GM21576 (cell line): ENCODE measurements around the gene LRRC49.
"Not testable (repeated sequence)": the region's sequence is repeated elsewhere in the genome, so short reads cannot be mapped to it uniquely, and the experiment has no call there.

Source experiments
- ATAC-seq: cut with Tn5 transposase; IDR thresholded peaks from one replicate; pipeline ENCODE4 v1.9.1; 2021; ENCODE audit warnings: mild to moderate bottlenecking, moderate library complexity; ENCODE audit not compliant: unreplicated experiment

LRRC49 gene

DNA sequence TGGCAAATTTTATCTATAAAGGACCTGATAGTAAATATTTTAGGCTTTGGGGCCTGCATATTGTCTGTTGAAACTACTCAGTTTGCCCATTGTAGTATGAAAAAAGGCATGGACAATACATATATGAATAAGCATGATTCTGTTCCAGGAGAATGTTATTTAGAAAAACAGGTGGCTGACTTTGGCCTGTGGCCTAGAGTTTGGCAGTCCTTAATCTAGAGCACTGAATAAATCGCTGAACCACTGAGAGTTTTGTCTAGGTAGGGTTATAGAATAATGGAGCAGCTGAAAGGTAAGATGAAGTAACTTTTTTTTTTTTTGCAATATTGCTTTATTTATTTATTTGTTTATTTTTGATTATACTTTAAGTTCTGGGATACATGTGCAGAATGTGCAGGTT lies 75.0 kb downstream of the LRRC49 start:
- no peak for ATAC-seq

DNA sequence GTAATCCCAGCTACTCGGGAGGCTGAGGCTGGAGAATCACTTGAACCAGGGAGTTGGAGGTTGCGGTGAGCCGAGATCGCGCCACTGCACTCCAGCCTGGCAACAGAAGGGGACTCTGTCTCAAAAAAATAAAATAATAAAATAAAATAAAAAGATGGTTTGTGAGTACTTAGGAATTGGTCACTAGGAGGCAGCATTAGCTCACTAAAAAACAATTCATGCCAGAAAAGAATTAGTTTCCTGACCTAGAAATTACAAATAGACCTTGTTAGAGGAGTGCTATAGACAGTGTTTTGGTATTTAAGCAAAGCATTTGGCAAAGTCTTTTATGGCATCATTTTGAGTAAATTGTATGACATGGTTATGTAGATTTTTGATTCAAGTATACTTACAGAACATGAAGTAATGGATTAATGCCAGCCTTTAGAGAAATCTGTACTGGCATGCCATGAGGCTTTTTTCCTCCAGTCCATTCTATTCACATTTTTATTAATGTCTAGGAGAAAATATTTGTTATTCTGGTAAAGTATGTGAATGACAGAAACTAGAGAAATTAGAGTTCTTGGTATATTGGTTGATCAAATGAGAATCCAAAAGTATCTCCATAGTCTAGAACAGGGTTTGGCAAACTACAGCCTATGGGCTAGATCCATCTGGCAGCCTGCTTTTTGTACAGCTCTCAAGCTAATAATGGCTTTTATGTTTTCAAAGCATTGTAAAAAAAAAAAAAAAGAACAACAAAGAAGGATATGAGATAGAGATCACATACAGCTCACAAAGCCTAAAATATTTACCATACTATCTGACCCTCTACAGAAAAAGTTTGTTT lies 81.6 kb downstream of the LRRC49 start:
- ATAC-seq: no peak

DNA sequence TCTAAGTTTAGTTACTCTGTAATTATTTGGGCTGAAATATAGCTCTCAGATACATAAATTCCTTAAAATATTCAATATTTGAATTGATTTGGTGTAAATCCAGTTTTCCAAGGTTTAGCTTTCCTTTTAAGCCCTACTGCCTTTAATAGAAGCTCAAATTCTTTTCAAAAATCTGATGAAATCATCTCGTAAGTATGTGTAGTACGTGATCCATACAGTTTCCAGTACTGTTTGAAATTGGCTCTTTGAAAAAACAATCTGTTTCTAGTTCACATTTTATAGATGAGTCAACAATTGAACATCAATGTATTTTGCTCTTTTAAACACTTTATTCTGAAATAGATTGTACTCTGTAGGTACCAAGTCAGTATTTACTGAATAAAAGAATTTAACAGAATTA lies 84.2 kb downstream of the LRRC49 start:
- ATAC-seq: no peak

DNA sequence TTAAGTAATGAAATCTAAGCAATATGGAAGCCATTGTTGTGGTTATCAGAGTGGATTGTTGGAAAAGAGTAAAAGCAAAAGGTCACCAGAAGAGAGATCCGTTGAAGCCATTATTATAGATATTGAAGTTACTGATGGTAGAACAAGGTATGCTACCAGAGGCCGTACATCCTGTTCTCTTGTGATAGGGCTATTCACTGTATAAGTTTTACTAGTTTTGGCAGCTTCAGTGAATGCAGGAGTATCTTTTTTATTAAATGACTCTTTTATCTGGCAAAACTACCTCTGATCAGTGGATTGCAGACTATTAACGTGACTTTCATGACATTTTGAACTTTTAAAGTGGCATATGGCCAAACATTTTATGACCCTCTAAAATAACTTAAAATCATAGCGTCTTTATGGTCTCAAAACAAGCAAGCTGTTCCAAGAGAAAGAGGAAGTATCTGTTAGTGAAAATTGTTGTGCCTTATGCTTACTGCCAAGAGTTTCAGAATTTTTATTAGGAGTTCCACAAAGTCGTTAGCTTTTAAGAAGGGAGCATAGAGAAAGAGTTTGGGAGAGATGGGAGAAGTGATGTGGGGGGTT lies 102.9 kb downstream of the LRRC49 start:
- no peak for ATAC-seq

DNA sequence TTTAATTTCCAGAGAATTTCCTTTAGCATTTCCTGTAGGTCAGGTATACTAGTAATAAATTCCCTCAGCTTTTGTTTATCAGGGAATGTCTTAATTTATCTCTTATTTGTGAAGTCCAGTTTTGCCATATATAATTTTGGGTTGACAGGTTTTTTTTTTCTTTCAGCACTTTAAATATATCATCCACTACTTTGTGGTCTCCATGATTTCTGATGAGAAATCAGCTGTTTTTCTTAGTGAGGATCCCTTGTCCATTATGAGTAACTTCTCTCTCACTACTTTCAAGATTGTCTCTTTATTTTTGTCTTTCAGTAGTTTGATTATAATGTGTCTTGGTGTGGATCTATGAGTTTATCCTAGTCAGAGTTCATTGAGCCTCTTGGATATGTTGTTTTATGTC lies 105.7 kb downstream of the LRRC49 start:
- ATAC-seq: no peak

DNA sequence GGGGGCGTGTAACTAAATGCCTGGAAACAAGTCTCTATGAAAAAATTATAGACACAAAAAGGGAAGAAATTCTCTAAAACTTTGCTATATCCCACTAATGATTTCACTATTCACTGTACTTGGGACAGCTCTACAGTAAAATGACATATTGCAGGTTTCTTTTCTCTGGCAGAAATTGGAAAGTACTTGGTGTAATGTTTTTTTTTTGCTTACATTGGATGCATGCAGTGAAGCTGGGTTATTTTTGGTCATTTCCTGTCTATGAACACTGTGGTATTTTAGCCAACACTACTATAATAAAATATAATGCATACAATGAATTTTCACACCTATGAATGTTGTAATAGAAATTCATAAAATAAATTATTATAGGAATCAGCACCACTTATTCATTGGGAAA lies 109.7 kb downstream of the LRRC49 start:
- no peak for ATAC-seq

DNA sequence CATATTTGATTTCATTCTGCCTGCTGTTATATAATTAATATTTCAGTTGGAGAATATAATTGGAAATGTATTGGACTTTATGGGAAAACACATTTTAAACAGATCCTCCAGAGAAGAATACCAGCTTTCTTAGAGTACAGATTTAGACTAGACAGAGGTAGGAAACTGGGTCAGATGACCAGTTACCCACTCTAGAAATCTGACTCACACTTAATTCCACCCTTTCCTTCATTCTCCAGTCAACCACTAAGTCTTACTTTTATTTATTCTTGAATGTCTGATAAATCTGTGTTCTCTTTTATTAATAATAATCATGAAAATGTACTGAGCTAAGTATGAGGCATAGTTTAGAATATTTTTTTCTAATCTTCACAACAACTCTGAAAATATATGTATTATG lies 110.7 kb downstream of the LRRC49 start:
- ATAC-seq: no peak

DNA sequence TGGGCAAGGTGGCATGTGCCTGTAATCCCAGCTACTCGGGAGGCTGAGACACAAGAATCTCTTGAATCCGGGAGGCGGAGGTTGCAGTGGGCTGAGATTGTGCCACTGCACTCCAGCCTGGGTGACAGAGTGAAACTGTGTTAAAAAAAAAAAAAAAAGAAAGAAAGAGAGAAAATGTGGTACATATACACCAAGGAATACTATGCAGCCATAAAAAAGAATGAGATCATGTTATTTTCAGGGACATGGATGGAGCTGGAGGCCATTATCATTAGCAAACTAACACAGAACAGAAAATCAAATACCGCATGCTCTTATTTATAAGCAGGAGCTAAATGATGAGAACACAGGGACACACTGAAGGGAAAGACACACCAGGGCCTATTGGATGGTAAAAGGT lies 111.9 kb downstream of the LRRC49 start:
- not testable (repeated sequence) for ATAC-seq

DNA sequence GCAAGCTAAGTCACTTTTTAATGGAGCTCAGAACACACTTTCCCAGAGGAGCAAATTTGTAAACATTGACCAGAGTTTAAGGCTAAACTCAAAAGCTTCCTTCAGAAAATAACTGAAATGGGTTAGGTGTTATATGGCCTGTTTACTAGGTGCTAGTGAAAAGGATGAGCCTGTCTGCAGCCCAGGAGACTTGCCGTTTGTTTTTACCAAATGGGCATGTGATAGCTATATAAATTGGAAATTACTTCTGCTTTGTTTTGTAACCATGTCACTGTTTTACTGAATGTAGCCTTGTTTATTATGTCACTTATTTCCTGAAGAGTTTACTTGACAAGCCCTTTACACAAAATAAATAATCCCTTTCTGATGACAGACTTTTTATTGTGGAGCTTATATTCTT lies 113.3 kb downstream of the LRRC49 start:
- ATAC-seq: no peak

DNA sequence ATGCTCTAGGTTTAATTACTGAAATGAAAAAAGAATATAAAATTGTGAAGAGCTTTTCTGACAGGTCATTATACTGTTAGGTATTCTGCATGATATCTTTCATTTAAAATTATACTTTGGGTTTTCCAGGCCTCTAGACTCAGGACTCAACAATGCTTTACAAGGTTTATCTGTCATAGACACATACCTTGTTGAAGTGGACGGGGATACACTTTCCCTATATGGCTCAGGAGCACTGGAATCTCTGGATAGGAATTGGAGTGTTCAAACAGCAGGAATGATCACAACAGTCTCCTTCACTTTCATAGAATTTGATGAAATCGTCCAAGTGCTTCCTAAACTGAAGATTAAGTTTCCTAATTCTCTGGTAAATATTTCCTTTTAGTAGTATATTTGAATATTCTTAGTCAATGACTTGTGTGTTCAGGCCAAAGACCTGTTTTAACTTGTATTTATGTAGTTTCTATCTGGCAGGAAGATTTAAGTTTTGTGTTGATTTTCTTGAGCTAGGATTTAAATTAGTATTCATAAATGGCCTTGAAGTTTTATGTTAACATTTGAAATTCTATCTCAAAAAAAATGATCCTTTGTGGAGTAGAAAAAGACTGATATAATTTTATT lies 115.7 kb downstream of the LRRC49 start:
- no peak for ATAC-seq

DNA sequence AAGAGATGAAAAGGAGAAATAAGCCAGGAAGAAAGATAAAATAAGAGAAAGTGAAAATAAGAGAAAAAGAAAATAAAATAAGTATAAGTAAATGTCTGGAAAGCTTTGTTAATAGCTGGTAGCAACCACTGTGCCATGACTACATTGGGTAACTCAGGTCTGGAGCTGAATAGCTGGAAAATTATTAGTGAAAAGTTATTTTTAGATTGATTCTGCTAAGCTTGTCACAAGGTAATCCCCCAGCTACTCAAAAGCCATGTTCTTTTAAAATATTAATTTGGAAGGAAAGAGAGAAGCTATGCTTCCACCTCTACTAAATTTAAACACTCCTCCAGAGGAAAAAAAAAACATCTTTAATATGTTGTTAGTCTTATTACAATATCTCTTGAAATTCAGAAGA lies 117.8 kb downstream of the LRRC49 start:
- ATAC-seq: no peak

DNA sequence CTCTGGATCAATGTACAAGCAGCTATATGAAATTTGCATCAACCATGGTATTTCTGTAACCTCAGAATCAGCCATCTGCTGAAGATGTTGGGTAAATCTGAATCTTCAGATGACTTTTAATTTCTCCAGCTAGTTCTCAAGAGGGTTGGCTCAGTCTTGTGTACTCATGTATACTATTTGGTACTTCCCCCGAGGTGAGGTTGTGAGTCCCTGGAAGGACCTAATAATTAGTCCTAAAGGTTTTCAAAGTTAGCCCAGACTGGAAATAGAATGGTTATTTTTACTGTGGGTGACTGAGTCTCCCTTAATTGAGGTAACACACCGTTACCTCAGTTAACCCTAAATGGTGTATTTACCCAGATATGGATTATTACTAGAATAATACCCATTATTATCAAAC lies 118.4 kb downstream of the LRRC49 start:
- ATAC-seq: no peak

DNA sequence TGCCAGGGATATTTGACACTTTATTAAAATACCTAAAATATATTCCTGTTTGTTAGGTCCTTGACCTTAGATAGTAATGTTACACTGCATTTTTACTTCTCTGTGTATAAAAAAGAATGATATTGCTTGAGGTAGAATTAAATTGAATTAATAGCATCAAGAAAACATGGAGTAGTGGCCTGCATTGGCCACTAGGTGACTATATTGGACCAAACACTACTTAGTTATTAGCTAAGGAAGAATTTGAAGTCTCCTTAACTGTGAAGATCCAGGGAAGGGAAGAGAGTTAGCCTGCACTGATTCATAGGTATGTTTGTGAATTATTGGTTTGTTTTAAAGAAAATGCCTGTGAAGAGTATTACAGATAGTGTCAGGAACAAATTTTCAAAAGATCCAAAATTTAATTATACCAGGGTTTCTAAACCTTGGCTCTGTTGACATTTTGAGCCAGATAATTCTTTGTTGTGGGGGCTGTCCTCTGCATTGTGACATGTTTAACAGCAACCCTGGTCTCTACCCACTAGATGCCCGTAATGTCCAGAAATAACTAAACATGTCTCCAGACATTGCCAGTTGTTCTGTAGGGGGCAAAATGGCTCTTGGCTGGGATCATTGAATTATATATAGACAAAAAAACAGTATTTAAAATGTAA lies 119.0 kb downstream of the LRRC49 start:
- ATAC-seq: no peak

DNA sequence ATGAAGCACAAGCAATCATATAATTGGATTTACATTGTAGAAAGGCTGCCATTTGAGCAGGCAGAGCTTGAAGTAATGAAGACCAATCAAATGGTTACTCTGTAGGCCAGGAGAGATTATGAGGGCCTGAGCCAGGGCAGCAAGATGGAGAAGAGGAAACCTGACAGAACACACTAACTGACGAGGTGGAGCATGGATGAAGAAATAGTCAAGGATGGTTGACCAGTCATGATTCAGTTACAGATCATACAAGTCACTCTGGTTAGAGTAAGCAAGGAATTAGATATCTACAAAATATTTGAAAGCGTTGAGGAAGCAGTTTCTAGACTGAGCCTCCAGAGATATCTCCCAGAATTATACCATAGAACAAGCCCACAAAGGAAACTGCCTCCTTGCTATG lies 120.8 kb downstream of the LRRC49 start:
- ATAC-seq: no peak

DNA sequence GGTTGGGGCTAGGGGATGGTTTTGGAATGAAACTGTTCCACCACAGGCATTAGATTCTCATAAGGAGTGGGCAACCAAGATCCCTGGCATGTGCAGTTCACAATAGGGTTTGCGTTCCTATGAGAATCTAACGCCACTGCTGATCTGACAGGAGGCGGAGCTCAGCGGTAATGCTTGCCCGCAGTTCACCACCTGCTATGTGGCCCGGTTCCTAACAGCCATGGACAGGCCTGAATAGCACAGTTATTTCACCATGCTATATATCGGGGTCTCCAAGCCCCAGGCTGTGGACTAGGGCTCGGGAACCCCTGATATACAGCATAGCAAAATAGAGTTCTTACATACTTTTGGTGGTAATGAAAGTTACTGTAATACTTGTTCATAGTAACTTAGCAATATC lies 122.7 kb downstream of the LRRC49 start:
- no peak for ATAC-seq

DNA sequence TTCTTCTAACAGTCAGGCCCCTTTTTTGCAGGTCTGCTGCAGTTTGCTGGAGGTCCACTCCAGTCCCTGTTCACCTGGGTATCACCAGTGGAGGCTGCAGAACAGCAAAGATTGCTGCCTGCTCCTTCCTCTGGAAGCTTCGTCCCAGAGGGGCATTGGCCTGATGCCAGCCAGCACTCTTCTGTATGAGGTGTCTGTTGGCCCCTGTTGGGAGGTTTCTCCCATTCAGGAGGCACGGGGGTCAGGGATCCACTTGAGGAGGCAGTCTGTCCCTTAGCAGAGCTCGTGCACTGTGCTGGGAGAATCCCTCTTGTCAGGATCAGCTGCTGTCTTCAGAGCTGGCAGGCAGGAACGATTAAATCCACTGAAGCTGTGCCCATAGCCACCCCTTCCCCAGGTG lies 138.6 kb downstream of the LRRC49 start:
- not testable (repeated sequence) for ATAC-seq

DNA sequence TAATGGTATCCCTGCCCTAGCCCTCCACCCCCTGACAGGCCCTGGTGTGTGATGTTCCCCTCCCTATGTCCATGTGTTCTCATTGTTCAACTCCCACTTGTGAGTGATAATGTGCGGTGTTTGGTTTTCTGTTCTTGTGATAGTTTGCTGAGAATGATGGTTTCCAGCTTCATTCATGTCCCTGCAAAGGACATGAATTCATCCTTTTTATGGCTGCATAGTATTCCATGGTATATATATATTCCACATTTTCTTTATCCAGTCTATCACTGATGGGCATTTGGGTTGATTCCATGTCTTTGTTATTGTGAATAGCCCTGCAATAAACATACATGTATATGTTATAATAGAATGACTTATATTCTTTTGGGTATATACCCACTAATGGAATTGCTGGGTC lies 142.9 kb downstream of the LRRC49 start:
- not testable (repeated sequence) for ATAC-seq

DNA sequence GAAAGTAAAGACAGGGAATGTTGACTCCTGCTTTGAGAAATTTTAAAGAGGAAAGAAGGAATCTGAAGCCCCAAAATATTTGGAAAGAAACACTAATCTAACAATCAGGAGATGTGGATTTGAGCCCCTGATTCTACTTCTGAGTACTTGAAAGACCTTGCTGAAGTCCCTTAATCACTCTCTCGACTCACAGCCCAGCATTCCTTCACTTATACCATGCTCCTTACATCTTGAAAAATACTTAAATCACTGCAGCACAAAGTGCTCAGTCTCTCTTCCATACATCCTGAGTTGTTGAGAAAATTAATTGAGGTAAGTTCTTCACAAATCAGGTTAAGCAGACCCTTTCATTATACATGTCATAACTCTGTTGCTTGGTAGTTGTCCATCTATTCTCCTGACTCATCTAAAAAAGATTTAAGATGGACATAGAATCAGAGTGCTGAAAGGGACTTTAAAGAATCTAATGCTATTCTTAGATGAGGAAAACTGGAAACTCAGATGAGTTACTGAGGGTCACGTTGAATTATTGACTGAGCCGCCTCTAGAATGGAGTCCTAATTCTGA lies 149.8 kb downstream of the LRRC49 start:
- no peak for ATAC-seq

DNA sequence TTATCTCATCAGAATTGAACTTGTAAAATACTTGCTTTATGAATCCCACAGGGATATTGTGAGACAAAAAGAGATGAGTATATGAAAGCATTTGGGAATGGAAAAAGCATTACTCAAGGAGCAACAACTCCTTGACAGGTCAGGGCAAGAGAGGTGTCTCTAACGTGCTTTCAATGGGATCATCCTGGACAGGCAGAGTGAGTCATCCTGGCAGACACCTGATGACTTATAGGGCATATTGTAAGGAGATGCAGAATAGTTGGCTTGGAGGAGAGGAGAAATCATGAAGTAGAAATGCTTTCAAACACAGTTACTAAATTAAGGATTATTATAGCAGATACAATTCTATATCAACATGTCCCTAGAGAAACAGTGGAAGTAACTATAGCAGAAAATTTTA lies 150.7 kb downstream of the LRRC49 start:
- ATAC-seq: no peak

DNA sequence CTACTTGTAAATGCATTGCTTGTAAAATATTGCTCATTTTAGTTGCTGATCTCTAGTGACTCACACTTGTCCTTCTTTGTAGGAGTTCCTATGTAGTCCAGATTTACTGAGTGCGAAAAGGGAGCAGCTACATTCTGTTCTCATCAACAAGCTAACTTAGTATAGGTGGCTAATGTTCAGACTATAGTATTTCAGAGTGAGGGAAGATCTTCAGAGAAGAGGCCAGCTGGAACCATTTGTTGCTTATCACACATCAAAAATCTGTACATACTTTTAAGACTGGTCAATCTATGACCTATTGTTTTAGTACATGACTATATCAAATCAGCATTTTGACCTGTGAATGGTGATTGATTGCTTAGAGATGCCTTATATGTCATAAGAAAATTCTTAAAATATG lies 151.4 kb downstream of the LRRC49 start:
- no peak for ATAC-seq

DNA sequence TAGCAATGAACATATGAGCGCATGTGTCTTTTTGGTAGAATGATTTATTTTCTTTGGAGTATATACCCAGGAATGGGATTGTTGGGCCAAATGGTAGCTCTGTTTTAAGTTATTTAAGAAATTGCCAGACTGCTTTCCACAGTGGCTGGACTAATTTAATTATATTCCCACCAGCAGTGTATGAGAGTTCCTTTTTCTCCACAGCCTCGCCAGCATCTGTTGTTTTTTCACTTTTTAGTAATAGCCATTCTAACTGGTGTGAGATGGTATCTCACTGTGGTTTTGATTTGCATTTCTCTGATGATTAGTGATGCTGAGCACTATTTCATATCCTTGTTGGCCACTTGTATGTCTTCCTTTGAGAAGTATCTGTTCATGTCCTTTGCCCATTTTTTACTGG lies 153.5 kb downstream of the LRRC49 start:
- not testable (repeated sequence) for ATAC-seq
